ENCODE measurements around the gene POU3F2.

DNA sequence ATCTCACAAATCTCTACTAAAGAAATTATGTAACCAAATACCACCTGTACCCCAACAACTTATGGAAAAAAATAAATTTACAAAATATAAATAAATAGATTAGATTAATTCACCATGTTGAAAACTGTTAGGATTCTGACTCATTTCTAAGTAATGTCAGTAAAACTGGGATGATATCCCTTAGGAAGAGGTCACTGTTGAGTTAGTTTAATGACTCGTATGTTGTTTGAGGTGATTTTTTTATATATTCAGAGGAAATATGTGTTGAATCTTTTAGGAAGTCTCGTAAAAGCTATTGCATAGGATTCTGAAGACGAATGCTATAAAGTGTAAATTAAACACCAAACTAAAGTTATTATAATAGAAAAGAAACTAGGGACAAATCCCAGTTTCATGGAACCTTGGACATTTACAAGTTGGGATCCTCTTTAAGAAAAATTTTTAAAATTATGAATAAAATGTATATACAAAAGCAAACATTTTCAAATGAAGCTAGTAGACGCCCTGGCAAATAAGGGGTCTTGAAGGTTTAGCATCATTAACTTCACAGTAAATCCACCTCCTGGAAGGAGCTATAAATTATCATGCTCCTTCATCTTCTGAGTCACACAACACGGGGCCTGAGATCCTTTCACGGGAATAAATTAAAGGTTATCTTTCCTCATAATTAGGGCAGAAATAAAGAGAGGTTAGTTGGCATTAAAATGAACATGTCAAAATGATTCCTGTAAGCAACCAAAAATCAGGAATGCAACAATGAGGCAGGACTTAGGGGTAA lies 37.0 kb upstream of the POU3F2 start:
- TF ChIP-seq CTCF (conservative IDR thresholded peaks at IDR 0.05; ENCODE audit: low read depth, low read length): no peak
- no peak for TF ChIP-seq EZH2 (IDR thresholded peaks at IDR 0.05; ENCODE audit: borderline replicate concordance, low read depth, low read length, poor library complexity, severe bottlenecking)

All from A673 (cell line).